ENCODE results near the gene CHL1. TPM values are rescaled to one million over a fixed set of nuclear protein-coding genes. Genes with fewer than 3 reads are reported as not detected.

The CHL1 gene
- total and polyA plus RNA-seq, 2 donors (not counting 1 experiment from before 2014, with no cell fraction given): 0.01 to 0.33 TPM

DNA sequence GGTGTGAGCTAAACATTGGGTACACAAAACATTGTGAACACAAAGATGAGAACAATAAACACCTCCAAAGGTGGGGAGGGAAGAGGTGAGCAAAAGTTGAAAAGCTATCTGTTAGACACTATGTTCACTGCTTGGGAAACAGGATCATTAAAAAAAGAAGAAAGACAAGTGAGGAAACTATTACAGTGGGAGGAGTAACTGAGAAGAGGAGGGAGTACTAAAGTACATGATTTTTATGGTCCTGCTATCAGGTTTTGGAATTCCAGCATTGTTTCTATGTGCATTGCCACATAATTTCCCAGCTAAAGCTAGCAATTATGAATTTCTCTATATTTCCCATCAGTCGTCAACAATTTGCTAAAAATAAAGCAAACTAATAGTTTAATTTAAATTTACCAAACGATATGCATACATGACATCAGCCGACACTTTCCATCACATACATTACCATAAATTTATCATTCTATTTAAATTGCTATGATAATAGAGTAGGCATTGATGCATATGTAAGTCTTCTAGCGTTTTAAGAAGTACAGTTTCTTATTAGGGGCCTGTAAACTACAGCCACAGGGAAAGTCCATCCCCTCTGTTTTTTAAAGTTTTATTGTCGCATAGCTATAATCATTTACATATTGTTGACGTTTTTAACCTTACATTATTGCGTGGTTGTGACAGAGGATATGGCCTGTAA lies 221.8 kb downstream of the CHL1 start:
- Histone ChIP-seq H3K27ac (ENCODE audit: insufficient read depth, low read length) (no peak overlapping the region), H3K9me3 (ENCODE audit: control insufficient read depth, insufficient read depth, low read depth, low read length) (no peaks in the 10 kb centered on the region), H4K20me1 (ENCODE audit: control insufficient read depth, extremely low read depth, insufficient read depth, low read length) (no peaks in the 10 kb centered on the region), H3K36me3 (ENCODE audit: control insufficient read depth, insufficient read depth, low read length) (no peaks in the 10 kb centered on the region), H3K79me2 (ENCODE audit: control insufficient read depth, insufficient read depth, low read length) (no peaks in the 10 kb centered on the region), H2AFZ (ENCODE audit: low read length) (no peak overlapping the region), H3K9ac (ENCODE audit: insufficient read depth, low read length) (no peak overlapping the region), H3K4me3 (replicated peaks in 1 of 4; ENCODE audit: control extremely low read depth in 1 of 4, insufficient read depth in 1 of 4, low read depth in 3 of 4, low read length in 4 of 4) (no peak overlapping the region), H3K27me3 (ENCODE audit: control insufficient read depth, insufficient read depth, low read length) (no peaks in the 10 kb centered on the region), H3K4me2 (ENCODE audit: extremely low read depth, insufficient read depth, low read length) (no peak overlapping the region), H3K4me1 (ENCODE audit: control insufficient read depth, extremely low read depth, insufficient read depth, low read length) (no peaks in the 10 kb centered on the region)
- no peak for TF ChIP-seq EZH2 (IDR thresholded peaks at IDR 0.05; ENCODE audit: low read length, missing control alignments)
- no peak for TF ChIP-seq CTCF (conservative IDR thresholded peaks at IDR 0.05 in 1 of 2, IDR thresholded peaks at IDR 0.05 in 1 of 2; ENCODE audit: low read depth in 1 of 2, low read length in 2 of 2)
- DNase-seq (ENCODE audit: low read depth in 2 of 2): no peak

GRCh38 chr3:420584-420983 lies 224.0 kb downstream of the CHL1 start:
- DNase-seq (ENCODE audit: low read depth in 2 of 2): no peak
- TF ChIP-seq CTCF (conservative IDR thresholded peaks at IDR 0.05 in 1 of 2, IDR thresholded peaks at IDR 0.05 in 1 of 2; ENCODE audit: low read depth in 1 of 2, low read length in 2 of 2): no peak
- no peak for TF ChIP-seq EZH2 (IDR thresholded peaks at IDR 0.05; ENCODE audit: low read length, missing control alignments)
- Histone ChIP-seq H3K36me3 (ENCODE audit: control insufficient read depth, insufficient read depth, low read length) (no peaks in the 10 kb centered on the region), H3K9me3 (ENCODE audit: control insufficient read depth, insufficient read depth, low read depth, low read length) (no peaks in the 10 kb centered on the region), H3K27me3 (ENCODE audit: control insufficient read depth, insufficient read depth, low read length) (no peaks in the 10 kb centered on the region), H3K4me1 (ENCODE audit: control insufficient read depth, extremely low read depth, insufficient read depth, low read length) (no peaks in the 10 kb centered on the region), H3K9ac (ENCODE audit: insufficient read depth, low read length) (no peak overlapping the region), H2AFZ (ENCODE audit: low read length) (no peak overlapping the region), H3K79me2 (ENCODE audit: control insufficient read depth, insufficient read depth, low read length) (no peaks in the 10 kb centered on the region), H3K4me2 (ENCODE audit: extremely low read depth, insufficient read depth, low read length) (no peak overlapping the region), H3K4me3 (replicated peaks in 1 of 4; ENCODE audit: control extremely low read depth in 1 of 4, insufficient read depth in 1 of 4, low read depth in 3 of 4, low read length in 4 of 4) (no peak overlapping the region), H4K20me1 (ENCODE audit: control insufficient read depth, extremely low read depth, insufficient read depth, low read length) (no peaks in the 10 kb centered on the region), H3K27ac (ENCODE audit: insufficient read depth, low read length) (no peak overlapping the region)

- Histone ChIP-seq H3K27ac (ENCODE audit: insufficient read depth, low read length) (no peak overlapping the region), H3K9me3 (ENCODE audit: control insufficient read depth, insufficient read depth, low read depth, low read length) (no peaks in the 10 kb centered on the region), H3K4me2 (ENCODE audit: extremely low read depth, insufficient read depth, low read length) (no peak overlapping the region), H3K27me3 (ENCODE audit: control insufficient read depth, insufficient read depth, low read length) (no peaks in the 10 kb centered on the region), H3K36me3 (ENCODE audit: control insufficient read depth, insufficient read depth, low read length) (no peaks in the 10 kb centered on the region), H3K79me2 (ENCODE audit: control insufficient read depth, insufficient read depth, low read length) (no peaks in the 10 kb centered on the region), H3K4me3 (replicated peaks in 1 of 4; ENCODE audit: control extremely low read depth in 1 of 4, insufficient read depth in 1 of 4, low read depth in 3 of 4, low read length in 4 of 4) (no peak overlapping the region), H3K9ac (ENCODE audit: insufficient read depth, low read length) (no peak overlapping the region), H4K20me1 (ENCODE audit: control insufficient read depth, extremely low read depth, insufficient read depth, low read length) (no peaks in the 10 kb centered on the region), H3K4me1 (ENCODE audit: control insufficient read depth, extremely low read depth, insufficient read depth, low read length) (no peaks in the 10 kb centered on the region), H2AFZ (ENCODE audit: low read length) (no peak overlapping the region)
- no peak for TF ChIP-seq CTCF (conservative IDR thresholded peaks at IDR 0.05 in 1 of 2, IDR thresholded peaks at IDR 0.05 in 1 of 2; ENCODE audit: low read depth in 1 of 2, low read length in 2 of 2)
- no peak for TF ChIP-seq EZH2 (IDR thresholded peaks at IDR 0.05; ENCODE audit: low read length, missing control alignments)
- no peak for DNase-seq (ENCODE audit: low read depth in 2 of 2)
Observed at GRCh38 chr3:425079-425478, 228.5 kb downstream of the CHL1 start.

Data from fibroblast of lung (primary cell).